ENCODE measurements around the gene GMPR2. TPM values are rescaled to one million over a fixed set of nuclear protein-coding genes. Genes with fewer than 3 reads are reported as not detected.

Gene GMPR2
- total RNA-seq, 1 donor from 2014 or later: 35.6 TPM

GRCh38 chr14:24271134-24271833, 38.6 kb downstream of the GMPR2 start, which contains the start of gene RABGGTA:
TSS of gene RABGGTA (minus strand) at chr14:24271597. CDS start at chr14:24271115, 482 bp downstream.
- peak; percentile 49 to 92 (median 60) for TF ChIP-seq CTCF (IDR thresholded peaks at IDR 0.05)
- TF ChIP-seq POLR2AphosphoS5 (IDR thresholded peaks at IDR 0.05; ENCODE audit: insufficient read depth in 1 of 2, low read depth in 1 of 2): peak; percentile 55 to 75
- no peak for TF ChIP-seq POLR2A (IDR thresholded peaks at IDR 0.05)
- intact Hi-C loops (cut with DNase I): no loop called here

DNA sequence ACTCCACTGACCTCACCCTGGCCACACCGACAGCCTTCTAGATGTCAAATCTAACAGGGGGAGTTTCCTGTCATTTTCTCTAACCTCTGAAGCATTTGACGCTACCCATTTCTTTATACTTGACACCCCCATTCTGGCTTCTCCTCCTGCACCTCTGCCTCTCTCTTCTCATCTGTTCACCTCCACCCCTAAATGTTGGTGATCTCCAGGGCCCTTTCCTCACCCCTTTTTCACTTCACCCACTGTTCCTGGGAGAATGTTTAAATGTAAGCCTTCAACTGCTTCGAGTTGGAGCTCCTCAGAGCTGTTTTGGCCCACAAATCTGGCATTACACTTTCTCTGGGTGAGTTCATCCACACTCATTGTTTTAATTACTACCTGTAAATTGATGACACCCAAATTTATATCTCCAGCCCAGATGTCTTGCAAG, 39.1 kb downstream of the GMPR2 start:
- Histone ChIP-seq H3K4me3 (peak overlapping the region; percentile 89 to 90), H3K9me3 (no peaks in the 10 kb centered on the region), H3K27ac (peak overlapping the region; percentile 97), H3K4me1 (peaks cover 18% of the 10 kb centered on the region), H3K36me3 (peaks cover 0 to 11% of the 10 kb centered on the region in 2 donors), H3K27me3 (no peaks in the 10 kb centered on the region)
- intact Hi-C loops (cut with DNase I): no loop called here
- no peak for DNase-seq (ENCODE audit: extremely low spot score in 2 of 2)
- no peak for TF ChIP-seq POLR2A (IDR thresholded peaks at IDR 0.05)
- TF ChIP-seq POLR2AphosphoS5 (IDR thresholded peaks at IDR 0.05; ENCODE audit: insufficient read depth in 1 of 2, low read depth in 1 of 2): no peak

More at GRCh38 chr14:24271134-24271833, 38.6 kb downstream of the GMPR2 start, which contains the start of gene RABGGTA:
- Histone ChIP-seq H3K4me1 (peaks cover 18% of the 10 kb centered on the region), H3K27ac (peak within 1 kb of the TSS; percentile 97), H3K36me3 (peaks cover 0 to 17% of the 10 kb centered on the region in 2 donors), H3K9me3 (no peaks in the 10 kb centered on the region), H3K4me3 (peak within 1 kb of the TSS; percentile 89 to 90), H3K27me3 (no peaks in the 10 kb centered on the region)
- DNase-seq (ENCODE audit: extremely low spot score in 2 of 2): no peak

DNA sequence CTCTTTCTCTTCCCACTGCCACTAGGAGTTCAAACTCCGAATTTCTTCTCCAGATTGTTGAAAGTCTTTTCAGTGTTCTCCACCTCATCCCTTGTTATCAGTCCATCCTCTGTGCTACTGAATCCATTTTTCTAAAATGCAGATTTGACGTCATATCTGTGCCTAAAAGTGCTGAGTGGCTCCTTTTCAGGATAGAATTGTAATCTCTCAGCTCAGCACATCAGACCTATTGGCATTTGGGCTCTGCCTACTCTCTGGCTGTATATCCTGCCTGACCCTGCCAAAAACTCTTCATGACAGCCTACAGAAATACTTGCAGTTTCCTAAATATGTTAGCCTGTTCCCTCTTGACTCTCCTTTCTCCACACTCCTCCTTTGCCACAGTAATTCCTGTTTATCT, 39.7 kb downstream of the GMPR2 start:
- intact Hi-C loops (cut with DNase I): no loop called here
- Histone ChIP-seq H3K27ac (peak overlapping the region; percentile 97), H3K27me3 (no peaks in the 10 kb centered on the region), H3K9me3 (no peaks in the 10 kb centered on the region), H3K4me3 (no peak overlapping the region), H3K4me1 (peaks cover 18% of the 10 kb centered on the region), H3K36me3 (peaks cover 0 to 7% of the 10 kb centered on the region in 2 donors)
- no peak for TF ChIP-seq CTCF (IDR thresholded peaks at IDR 0.05)
- DNase-seq (ENCODE audit: extremely low spot score in 2 of 2): no peak

DNA sequence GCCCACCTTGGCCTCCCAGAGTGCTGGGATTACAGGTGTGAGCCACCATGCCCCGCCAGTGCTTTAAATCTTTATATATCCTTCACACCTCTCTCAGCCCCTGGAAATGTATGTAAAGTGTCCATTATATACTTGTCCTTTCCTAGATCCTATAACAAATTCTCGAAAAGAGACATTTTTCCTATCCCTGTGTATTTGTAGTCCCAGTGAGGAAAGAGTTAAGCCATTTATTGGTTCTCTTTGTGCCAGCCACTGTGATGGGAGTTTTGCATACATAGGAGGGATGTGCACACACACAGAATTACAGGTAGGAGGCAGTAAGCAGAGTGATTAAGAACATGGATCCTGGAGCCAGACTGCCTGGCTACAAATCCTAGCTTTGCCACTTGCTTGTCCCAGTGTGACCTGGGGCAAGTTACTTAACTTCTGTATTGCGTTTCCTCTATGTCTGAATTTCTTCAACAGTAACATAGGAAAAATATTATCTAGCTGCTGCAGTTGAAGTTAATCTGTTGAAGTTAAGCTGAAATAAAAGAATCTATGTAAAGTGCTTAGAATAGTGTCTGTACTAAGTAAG, 40.8 kb downstream of the GMPR2 start:
- Histone ChIP-seq H3K27me3 (no peaks in the 10 kb centered on the region), H3K4me1 (peaks cover 18% of the 10 kb centered on the region), H3K9me3 (no peaks in the 10 kb centered on the region), H3K27ac (peak overlapping the region; percentile 22), H3K4me3 (no peak overlapping the region), H3K36me3 (peaks cover 0 to 6% of the 10 kb centered on the region in 2 donors)
- TF ChIP-seq CTCF (IDR thresholded peaks at IDR 0.05): no peak
- no peak for TF ChIP-seq POLR2A (IDR thresholded peaks at IDR 0.05)
- TF ChIP-seq POLR2AphosphoS5 (IDR thresholded peaks at IDR 0.05; ENCODE audit: insufficient read depth in 1 of 2, low read depth in 1 of 2): no peak
- DNase-seq (ENCODE audit: extremely low spot score in 2 of 2): no peak
- intact Hi-C loops (cut with DNase I): no loop called here

- intact Hi-C loops (cut with DNase I): no loop called here
- Histone ChIP-seq H3K27me3 (no peaks in the 10 kb centered on the region), H3K27ac (peak overlapping the region; percentile 22), H3K36me3 (no peaks in the 10 kb centered on the region), H3K4me1 (peaks cover 21% of the 10 kb centered on the region), H3K9me3 (no peaks in the 10 kb centered on the region), H3K4me3 (no peak overlapping the region)
- TF ChIP-seq POLR2A (IDR thresholded peaks at IDR 0.05) (no peak), POLR2AphosphoS5 (IDR thresholded peaks at IDR 0.05; ENCODE audit: insufficient read depth in 1 of 2, low read depth in 1 of 2) (peak in 1 of 2 donors; percentile 31), CTCF (IDR thresholded peaks at IDR 0.05) (no peak)
- no peak for DNase-seq (ENCODE audit: extremely low spot score in 2 of 2)
Observed at GRCh38 chr14:24274101-24274543, 41.4 kb downstream of the GMPR2 start.
